ENCODE data around the gene RGMA. TPM values are rescaled to one million over a fixed set of nuclear protein-coding genes. Genes with fewer than 3 reads are reported as not detected.
"Not testable (repeated sequence)": the region's sequence is repeated elsewhere in the genome, so short reads cannot be mapped to it uniquely, and the experiment has no call there.

The RGMA gene
- total and polyA plus RNA-seq, 8 donors = 4.6 to 18.5 (median 13.9) TPM

- intact Hi-C loops (cut with DNase I) = loop anchor here in 1 of 2 donors (10.0 kb wide), 1 partner anchor 1079 kb away; no protein-coding TSS in a partner anchor
- peak; percentile 66 for ATAC-seq
- TF ChIP-seq CTCF (IDR thresholded peaks at IDR 0.05) = peak; percentile 40 to 52
Observed at GRCh38 chr15:93035953-93036810, 52.8 kb downstream of the RGMA start.

GRCh38 chr15:93035092-93035915, 53.7 kb downstream of the RGMA start:
- DNase-seq (peak in 1 of 4 donors; percentile 30), ATAC-seq (no peak)
- H3K4me3 ChIP-seq = no peak overlapping the region
- H3K27ac ChIP-seq = no peak overlapping the region
- H3K36me3 ChIP-seq = no peaks in the 10 kb centered on the region
- TF ChIP-seq CTCF (IDR thresholded peaks at IDR 0.05) = no peak
- intact Hi-C loops (cut with DNase I) = loop anchor here in 1 of 2 donors (10.0 kb wide), 1 partner anchor 1079 kb away; no protein-coding TSS in a partner anchor
- H3K4me1 ChIP-seq = peaks cover 6 to 41% of the 10 kb centered on the region in 2 donors
- H3K27me3 ChIP-seq = no peaks in the 10 kb centered on the region
- no peaks in the 10 kb centered on the region for H3K9me3 ChIP-seq

More at GRCh38 chr15:93035953-93036810, 52.8 kb downstream of the RGMA start:
- Histone ChIP-seq H3K36me3 (no peaks in the 10 kb centered on the region), H3K4me3 (no peak overlapping the region), H3K9me3 (no peaks in the 10 kb centered on the region), H3K27me3 (no peaks in the 10 kb centered on the region), H3K27ac (no peak overlapping the region), H3K4me1 (peaks cover 4 to 41% of the 10 kb centered on the region in 2 donors)
- DNase-seq = peak in 3 of 4 donors; percentile 52 to 80 (median 60)

- no peak overlapping the region for H3K27ac ChIP-seq
- DNase-seq (no peak), ATAC-seq (no peak)
- H3K36me3 ChIP-seq = no peaks in the 10 kb centered on the region
- no peak overlapping the region for H3K4me3 ChIP-seq
- peaks cover 11 to 42% of the 10 kb centered on the region in 2 donors for H3K4me1 ChIP-seq
- intact Hi-C loops (cut with DNase I) = loop anchor here in 1 of 2 donors (10.0 kb wide), 1 partner anchor 1080 kb away; no protein-coding TSS in a partner anchor
- H3K9me3 ChIP-seq = no peaks in the 10 kb centered on the region
- no peaks in the 10 kb centered on the region for H3K27me3 ChIP-seq
- no peak for TF ChIP-seq CTCF (IDR thresholded peaks at IDR 0.05)
Observed at GRCh38 chr15:93034512-93034911, 54.5 kb downstream of the RGMA start.

- H3K27ac ChIP-seq = no peak overlapping the region
- DNase-seq = no peak
- no peak for TF ChIP-seq CTCF (IDR thresholded peaks at IDR 0.05)
- no peaks in the 10 kb centered on the region for H3K36me3 ChIP-seq
- no peak overlapping the region for H3K4me3 ChIP-seq
- intact Hi-C loops (cut with DNase I) = loop anchor here in 1 of 2 donors (10.0 kb wide), 1 partner anchor 1081 kb away; no protein-coding TSS in a partner anchor
- no peaks in the 10 kb centered on the region for H3K9me3 ChIP-seq
- no peak for ATAC-seq
- peaks cover 21 to 52% of the 10 kb centered on the region in 2 donors for H3K4me1 ChIP-seq
- H3K27me3 ChIP-seq = no peaks in the 10 kb centered on the region
Observed at GRCh38 chr15:93033434-93034045, 55.5 kb downstream of the RGMA start.

- H3K27ac ChIP-seq, H3K9me3 ChIP-seq, H3K27me3 ChIP-seq, H3K36me3 ChIP-seq, H3K4me3 ChIP-seq, ATAC-seq: not testable (repeated sequence)
- H3K4me1 ChIP-seq = peaks cover 26 to 56% of the 10 kb centered on the region in 2 donors
- DNase-seq = peak in 1 of 4 donors; percentile 43
- intact Hi-C loops (cut with DNase I) = loop anchor here in 1 of 2 donors (10.0 kb wide), 1 partner anchor 1082 kb away; no protein-coding TSS in a partner anchor
Observed at GRCh38 chr15:93032515-93033206, 56.4 kb downstream of the RGMA start.

- intact Hi-C loops (cut with DNase I) = loop anchor here in 1 of 2 donors (10.0 kb wide), 1 partner anchor 1083 kb away; no protein-coding TSS in a partner anchor
- peak in 1 of 4 donors; percentile 71 for DNase-seq
- not testable (repeated sequence) for ATAC-seq, H3K27me3 ChIP-seq, H3K9me3 ChIP-seq, H3K27ac ChIP-seq, H3K4me3 ChIP-seq, H3K36me3 ChIP-seq
- H3K4me1 ChIP-seq = peaks cover 32 to 56% of the 10 kb centered on the region in 2 donors
Observed at GRCh38 chr15:93031557-93032384, 57.2 kb downstream of the RGMA start.
